MM.1S (cell line): Measurements from ENCODE around the gene LINGO3.

Experiments
- EZH2 ChIP-seq: fragments of 300-600 bp; sonication (generic); optimal IDR thresholded peaks from 2 replicates; pipeline ENCODE3; 2017; ENCODE audit warnings: low read depth, mild to moderate bottlenecking, antibody characterized with exemption, low read length, mixed read lengths
- TF ChIP-seq, protein P1 (sequence below): fragments of 300-600 bp; sonication (generic); IDR thresholded peaks from 2 replicates; pipeline ENCODE4 v1.5.1; 2016; ENCODE audit warnings: antibody characterized with exemption, low read length, mixed read lengths

GRCh38 chr19:2330632-2331284 lies 22.8 kb upstream of the LINGO3 start:
- TF ChIP-seq, protein P1, sequence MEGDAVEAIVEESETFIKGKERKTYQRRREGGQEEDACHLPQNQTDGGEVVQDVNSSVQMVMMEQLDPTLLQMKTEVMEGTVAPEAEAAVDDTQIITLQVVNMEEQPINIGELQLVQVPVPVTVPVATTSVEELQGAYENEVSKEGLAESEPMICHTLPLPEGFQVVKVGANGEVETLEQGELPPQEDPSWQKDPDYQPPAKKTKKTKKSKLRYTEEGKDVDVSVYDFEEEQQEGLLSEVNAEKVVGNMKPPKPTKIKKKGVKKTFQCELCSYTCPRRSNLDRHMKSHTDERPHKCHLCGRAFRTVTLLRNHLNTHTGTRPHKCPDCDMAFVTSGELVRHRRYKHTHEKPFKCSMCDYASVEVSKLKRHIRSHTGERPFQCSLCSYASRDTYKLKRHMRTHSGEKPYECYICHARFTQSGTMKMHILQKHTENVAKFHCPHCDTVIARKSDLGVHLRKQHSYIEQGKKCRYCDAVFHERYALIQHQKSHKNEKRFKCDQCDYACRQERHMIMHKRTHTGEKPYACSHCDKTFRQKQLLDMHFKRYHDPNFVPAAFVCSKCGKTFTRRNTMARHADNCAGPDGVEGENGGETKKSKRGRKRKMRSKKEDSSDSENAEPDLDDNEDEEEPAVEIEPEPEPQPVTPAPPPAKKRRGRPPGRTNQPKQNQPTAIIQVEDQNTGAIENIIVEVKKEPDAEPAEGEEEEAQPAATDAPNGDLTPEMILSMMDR: no peak
- TF ChIP-seq EZH2: no peak
